GM19372 (cell line): Measurements from ENCODE around the gene JUNB.
"Not testable (repeated sequence)": the region's sequence is repeated elsewhere in the genome, so short reads cannot be mapped to it uniquely, and the experiment has no call there.

Source experiments
- ATAC-seq: cut with Tn5 transposase; IDR thresholded peaks from one replicate; pipeline ENCODE4 v1.9.1; 2021; ENCODE audit warnings: mild to moderate bottlenecking, low read depth, moderate library complexity; ENCODE audit not compliant: unreplicated experiment

The JUNB gene

GRCh38 chr19:12788682-12789097 is 2.6 kb upstream of the JUNB start:
- ATAC-seq: no peak

- no peak for ATAC-seq
Measured at GRCh38 chr19:12789098-12789903, 2.0 kb upstream of the JUNB start.

GRCh38 chr19:12789904-12790619 is 1.2 kb upstream of the JUNB start:
- ATAC-seq: peak; percentile 36

DNA sequence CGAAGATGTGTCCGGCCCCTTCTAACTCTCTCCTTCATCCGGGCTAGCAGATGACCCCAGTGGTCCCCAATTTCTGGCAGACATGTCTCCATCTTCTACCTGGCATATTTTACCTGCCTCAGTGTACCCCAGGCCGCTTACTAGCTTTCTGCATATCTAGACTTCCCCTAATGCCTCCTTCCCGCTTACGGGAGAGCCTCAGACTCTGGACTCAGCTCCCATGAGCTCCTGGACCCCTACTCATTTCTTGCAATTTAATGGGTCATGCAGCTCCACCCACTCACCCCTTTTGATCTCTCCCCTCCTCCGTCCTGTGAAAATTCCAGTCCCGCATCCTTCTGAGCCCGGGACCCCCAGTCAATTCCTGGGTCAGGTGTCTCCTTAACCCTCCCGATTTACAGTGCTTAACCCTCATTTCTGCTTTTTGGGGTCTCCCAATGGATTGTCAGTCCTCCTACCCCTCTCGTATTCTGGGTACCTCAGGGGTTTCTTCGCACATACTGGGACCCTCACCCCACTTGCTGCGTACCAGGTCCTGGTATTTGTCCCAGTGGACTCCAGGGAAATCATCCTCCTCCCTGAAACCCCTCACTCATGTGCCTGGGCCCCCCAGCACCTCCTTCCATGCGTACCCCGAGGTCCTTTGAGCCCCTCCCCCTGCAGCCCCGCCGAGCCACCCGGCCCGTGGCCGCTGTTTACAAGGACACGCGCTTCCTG is 500 bp upstream of the JUNB start:
- ATAC-seq: no peak

DNA sequence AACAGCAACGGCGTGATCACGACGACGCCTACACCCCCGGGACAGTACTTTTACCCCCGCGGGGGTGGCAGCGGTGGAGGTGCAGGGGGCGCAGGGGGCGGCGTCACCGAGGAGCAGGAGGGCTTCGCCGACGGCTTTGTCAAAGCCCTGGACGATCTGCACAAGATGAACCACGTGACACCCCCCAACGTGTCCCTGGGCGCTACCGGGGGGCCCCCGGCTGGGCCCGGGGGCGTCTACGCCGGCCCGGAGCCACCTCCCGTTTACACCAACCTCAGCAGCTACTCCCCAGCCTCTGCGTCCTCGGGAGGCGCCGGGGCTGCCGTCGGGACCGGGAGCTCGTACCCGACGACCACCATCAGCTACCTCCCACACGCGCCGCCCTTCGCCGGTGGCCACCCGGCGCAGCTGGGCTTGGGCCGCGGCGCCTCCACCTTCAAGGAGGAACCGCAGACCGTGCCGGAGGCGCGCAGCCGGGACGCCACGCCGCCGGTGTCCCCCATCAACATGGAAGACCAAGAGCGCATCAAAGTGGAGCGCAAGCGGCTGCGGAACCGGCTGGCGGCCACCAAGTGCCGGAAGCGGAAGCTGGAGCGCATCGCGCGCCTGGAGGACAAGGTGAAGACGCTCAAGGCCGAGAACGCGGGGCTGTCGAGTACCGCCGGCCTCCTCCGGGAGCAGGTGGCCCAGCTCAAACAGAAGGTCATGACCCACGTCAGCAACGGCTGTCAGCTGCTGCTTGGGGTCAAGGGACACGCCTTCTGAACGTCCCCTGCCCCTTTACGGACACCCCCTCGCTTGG is 966 bp downstream of the JUNB start:
- ATAC-seq: no peak

GRCh38 chr19:12792853-12793289 is 1.6 kb downstream of the JUNB start:
- ATAC-seq: no peak

DNA sequence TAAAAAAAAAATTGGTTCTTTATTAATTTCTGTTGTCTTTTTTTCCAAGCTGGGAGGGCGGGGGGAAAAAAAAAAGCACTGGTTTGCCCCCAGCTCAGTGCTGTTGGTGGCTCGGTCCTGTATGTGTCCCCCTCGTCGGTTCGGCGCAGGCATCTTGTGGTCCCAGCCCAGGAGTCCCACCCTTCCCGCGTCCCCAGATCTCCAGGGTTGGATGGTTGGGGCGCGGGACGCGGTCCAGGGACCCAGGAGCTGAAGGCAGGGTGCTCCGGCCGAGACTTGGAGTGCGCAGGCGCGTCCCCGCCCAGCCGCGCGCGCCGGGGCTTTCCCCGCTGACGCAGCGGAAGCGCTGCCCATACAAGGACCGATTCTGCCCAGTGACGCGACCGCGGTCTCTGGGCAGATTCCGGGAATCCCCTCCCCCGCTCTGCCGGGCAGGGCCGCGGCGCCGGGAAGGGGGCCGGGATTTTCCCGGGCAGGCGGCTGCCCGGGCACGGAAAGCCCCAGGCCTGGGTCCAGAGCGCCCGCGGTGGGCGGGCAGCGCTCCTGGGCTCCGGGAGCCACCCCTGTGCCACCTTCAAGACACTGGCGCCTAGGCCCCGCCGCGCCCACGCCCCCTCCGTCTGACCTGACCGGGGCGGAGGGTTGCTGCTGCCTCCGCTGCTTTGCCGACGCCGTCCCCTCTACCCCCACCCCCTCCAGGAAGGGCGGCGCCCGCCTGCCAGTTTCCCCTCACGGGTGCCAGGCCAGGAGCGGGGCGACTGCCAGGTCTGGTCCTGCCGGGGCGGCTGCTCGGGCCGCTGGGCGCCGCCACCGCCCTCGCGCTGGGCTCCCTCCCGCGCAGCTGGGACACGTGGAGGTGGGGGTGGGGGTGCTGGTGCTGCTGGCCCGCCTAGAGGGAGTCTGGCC is 2.3 kb downstream of the JUNB start:
- peak; percentile 37 for ATAC-seq

DNA sequence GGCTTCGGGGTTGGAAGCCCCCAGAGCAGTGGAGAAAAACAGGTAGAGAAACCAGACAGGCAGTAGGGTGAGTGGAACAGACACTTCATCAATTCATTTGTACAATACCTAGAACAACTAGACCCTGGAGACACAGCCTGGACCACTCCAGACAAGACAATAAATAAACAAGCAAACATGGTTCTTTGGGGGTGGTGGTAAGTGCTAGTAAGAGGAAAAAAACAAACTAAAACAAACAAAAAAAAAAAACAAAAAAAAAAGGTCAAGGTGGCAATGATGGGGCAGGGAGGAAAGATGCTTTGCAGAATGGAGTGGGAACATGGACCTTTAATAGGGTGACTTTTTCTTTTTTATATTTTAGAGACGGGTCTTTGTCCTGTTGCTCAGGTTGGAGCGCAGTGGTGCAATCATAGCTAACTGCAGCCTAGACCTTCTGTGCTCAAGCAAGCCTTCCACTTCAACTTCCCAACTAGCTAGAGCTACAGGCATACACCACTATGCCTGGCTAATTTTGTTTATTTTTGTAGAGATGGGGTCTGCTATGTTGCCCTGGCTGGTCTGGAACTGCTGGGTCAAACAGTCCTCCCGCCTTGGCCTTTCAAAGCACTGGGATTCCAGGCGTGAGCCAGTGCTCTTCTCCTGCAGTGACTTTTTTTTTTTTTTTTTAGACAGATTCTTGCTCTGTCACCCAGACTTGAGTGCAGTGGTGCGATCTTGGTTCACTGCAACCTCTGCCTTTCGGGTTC is 3.1 kb downstream of the JUNB start:
- no peak for ATAC-seq

DNA sequence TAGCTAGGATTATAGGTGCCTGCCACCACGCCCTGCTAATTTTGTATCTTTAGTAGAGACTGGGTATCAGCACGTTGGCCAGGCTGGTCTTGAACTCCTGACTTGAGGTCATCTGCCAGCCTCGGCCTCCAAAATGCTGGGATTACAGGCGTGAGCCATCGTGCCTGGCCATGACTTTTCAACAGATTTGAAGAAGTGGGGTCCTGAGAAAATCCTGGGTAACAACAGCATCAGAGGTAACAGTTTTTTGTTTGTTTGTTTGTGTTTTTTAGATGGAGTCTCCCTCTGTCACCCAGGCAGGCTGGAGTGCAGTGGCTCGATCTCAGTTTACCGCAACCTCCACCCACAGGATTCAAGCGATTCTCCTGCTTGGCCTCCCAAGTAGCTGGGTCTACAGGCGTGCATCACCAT is 3.7 kb downstream of the JUNB start:
- ATAC-seq: no peak

- ATAC-seq: no peak
Measured at GRCh38 chr19:12796146-12797071, 5.1 kb downstream of the JUNB start.

DNA sequence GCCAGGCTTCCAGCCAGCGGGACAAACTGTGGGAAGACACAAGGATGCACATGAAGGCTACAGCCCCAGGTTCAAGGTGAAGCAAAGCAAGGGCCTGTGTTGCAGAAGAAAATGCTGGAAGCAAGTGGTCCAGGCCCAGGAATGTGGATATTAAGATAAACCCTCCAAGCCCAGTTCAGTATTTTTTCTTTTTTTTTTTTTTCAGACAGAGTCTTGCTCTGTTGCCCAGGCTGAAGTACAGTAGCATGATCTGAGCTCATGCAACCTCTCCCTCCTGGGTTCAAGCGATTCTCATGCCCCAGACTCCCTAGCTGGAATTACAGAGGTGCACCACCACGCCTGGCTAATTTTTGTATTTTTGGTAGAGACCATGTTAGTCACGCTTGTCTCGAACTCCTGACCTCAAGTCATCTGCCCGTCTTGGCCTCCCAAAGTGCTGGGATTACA is 5.9 kb downstream of the JUNB start:
- ATAC-seq: no peak

DNA sequence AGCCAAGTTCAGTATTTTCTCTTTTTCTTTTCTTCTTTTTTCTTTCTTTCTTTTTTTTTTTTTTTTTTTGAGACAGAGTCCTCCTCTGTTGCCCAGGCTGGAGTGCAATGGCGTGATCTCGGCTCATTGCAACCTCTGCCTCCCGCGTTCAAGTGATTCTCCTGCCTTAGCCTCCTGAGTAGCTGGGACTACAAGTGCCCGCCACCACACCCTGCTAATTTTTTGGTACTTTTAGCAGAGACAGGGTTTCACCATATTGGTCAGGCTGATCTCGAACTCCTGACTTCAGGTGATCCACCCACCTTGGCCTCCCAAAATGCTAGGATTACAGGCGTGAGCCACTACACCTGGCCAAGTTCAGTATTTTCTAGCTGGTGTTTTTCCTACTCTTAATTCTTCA is 6.3 kb downstream of the JUNB start:
- ATAC-seq: not testable (repeated sequence)

GRCh38 chr19:12799742-12800465 is 8.6 kb downstream of the JUNB start:
- no peak for ATAC-seq

- ATAC-seq: no peak
Measured at GRCh38 chr19:12800466-12800770, 9.1 kb downstream of the JUNB start.

GRCh38 chr19:12800923-12801465 is 9.7 kb downstream of the JUNB start:
- no peak for ATAC-seq

- ATAC-seq: no peak
Measured at GRCh38 chr19:12801466-12802266, 10.4 kb downstream of the JUNB start, which contains the start of the genes PRDX2 and THSD8. Gene PRDX2, minus strand, starts transcription at chr19:12801800. Its CDS starts 539 bp downstream, at chr19:12801261. Gene THSD8, plus strand, starts transcription at chr19:12802069. Its CDS starts 3 bp downstream, at chr19:12802072.
